ENCODE measurements around the gene TSEN2.

DNA sequence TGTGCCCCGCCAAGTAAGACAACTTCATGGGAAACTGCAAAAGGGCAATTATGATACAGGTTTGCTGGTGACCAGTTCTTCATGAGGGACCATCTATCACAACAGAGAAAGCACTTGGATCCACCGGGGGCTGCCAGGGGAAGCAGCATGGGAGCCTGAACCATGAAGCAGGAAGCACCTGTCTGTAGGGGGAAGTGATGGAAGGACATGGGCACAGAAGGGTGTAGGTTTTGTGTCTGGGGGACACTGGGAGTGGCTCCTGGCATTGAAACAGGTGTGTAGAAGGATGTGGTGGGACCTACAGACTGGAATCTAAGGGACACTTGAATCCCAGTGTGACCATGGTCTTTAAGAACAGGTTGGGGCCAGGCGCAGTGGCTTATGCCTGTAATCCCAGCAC is 95.2 kb downstream of the TSEN2 start:
- TF ChIP-seq CTCF (IDR thresholded peaks at IDR 0.05) (no peak), EZH2phosphoT487 (IDR thresholded peaks at IDR 0.05) (no peak)
